Endodermal cell (in vitro differentiated cells): Measurements from ENCODE around the gene SDK1. TPM values are rescaled to one million over a fixed set of nuclear protein-coding genes. Genes with fewer than 3 reads are reported as not detected.
"Not testable (repeated sequence)": the region's sequence is repeated elsewhere in the genome, so short reads cannot be mapped to it uniquely, and the experiment has no call there.

Experiments used
- DNase-seq: peaks from one replicate; pipeline ENCODE4 v3.0.0-alpha.2; 2017
- H3K27ac ChIP-seq: 2 replicates; pipeline ENCODE4 v1.5.1; 2013; ENCODE audit warnings: mild to moderate bottlenecking, low read depth, low read length, moderate library complexity
- H3K27me3 ChIP-seq: 2 replicates; pipeline ENCODE4 v1.6.1; 2013; ENCODE audit warnings: mild to moderate bottlenecking, low read length, moderate library complexity; ENCODE audit not compliant: insufficient read depth, control insufficient read depth, poor library complexity, severe bottlenecking
- H3K36me3 ChIP-seq: 2 replicates; pipeline ENCODE4 v1.7.0; 2013; ENCODE audit warnings: mild to moderate bottlenecking, low read length, moderate library complexity; ENCODE audit not compliant: control insufficient read depth, insufficient read depth
- H3K4me1 ChIP-seq: one replicate; pipeline ENCODE4 v1.7.0; 2013; ENCODE audit warnings: low read length; ENCODE audit not compliant: control insufficient read depth, insufficient read depth
- H3K4me3 ChIP-seq: 2 replicates; pipeline ENCODE4 v1.5.1; 2013; ENCODE audit warnings: mild to moderate bottlenecking, low read length, moderate library complexity
- H3K9ac ChIP-seq: 2 replicates; pipeline ENCODE4 v1.6.1; 2013; ENCODE audit warnings: mild to moderate bottlenecking, low read length, moderate library complexity; ENCODE audit not compliant: poor library complexity, severe bottlenecking; ENCODE audit errors: extremely low read depth
- H3K9me3 ChIP-seq: 2 replicates; pipeline ENCODE4 v1.6.1; 2013; ENCODE audit warnings: mild to moderate bottlenecking, low read length, moderate library complexity; ENCODE audit not compliant: control insufficient read depth
- H3K27ac Mint-ChIP-seq: 2 replicates; pipeline ENCODE4 v1.8.0; 2020; ENCODE audit warnings: mixed read lengths
- H3K27me3 Mint-ChIP-seq: 2 replicates; pipeline ENCODE4 v1.8.0; 2021; ENCODE audit warnings: mild to moderate bottlenecking, mixed read lengths; ENCODE audit not compliant: insufficient read depth
- H3K36me3 Mint-ChIP-seq: 2 replicates; pipeline ENCODE4 v1.8.0; 2020; ENCODE audit warnings: low read depth, mixed read lengths
- H3K4me1 Mint-ChIP-seq: 2 replicates; pipeline ENCODE4 v1.8.0; 2020; ENCODE audit warnings: mixed read lengths
- H3K4me3 Mint-ChIP-seq: 2 replicates; pipeline ENCODE4 v1.8.0; 2020; ENCODE audit warnings: mild to moderate bottlenecking, moderate library complexity, mixed read lengths
- H3K9me3 Mint-ChIP-seq: 2 replicates; pipeline ENCODE4 v1.8.0; 2020; ENCODE audit warnings: mild to moderate bottlenecking, mixed read lengths
- CTCF ChIP-seq: fragments of 200-600 bp; sonication (generic); conservative IDR thresholded peaks from 2 replicates; pipeline ENCODE4 v1.5.0; 2021; ENCODE audit warnings: antibody characterized with exemption, mild to moderate bottlenecking
- WGBS, 2 experiments: methylation state at CpG; one replicate each; pipeline versions ENCODE4 v1.1.5 to v1.1.7; 2013; ENCODE audit warnings: missing lambda C conversion rate in 2 of 2, mixed read lengths in 1 of 2; ENCODE audit not compliant: insufficient coverage in 1 of 2, insufficient read length in 1 of 2; 5-methylcytosine and 5-hydroxymethylcytosine counted together
- total RNA-seq, 2 donors: library from RNA; stranded (reverse); fragmentation: NEBNext Ultra II Directional in 1 of 2; extraction: Animal tissue kit (Norgen Biotek cat#: 25700) in 1 of 2; gene quantifications; 2 replicates in 1 of 2; 3 replicates in 1 of 2; pipeline ENCODE4 v1.2.1, GENCODE V29; 2021

Gene SDK1
- total RNA-seq, 2 donors from 2014 or later = 22.7 to 23.1 TPM

GRCh38 chr7:3579638-3580219 lies 278.7 kb downstream of the SDK1 start:
- no peak for DNase-seq
- H3K4me3 ChIP-seq = peak overlapping the region; percentile 2
- peaks cover 37% of the 10 kb centered on the region for H3K36me3 Mint-ChIP-seq
- H3K36me3 ChIP-seq = no peaks in the 10 kb centered on the region
- H3K9ac ChIP-seq = no peak overlapping the region
- H3K27me3 ChIP-seq = no peaks in the 10 kb centered on the region
- H3K27me3 Mint-ChIP-seq = no peaks in the 10 kb centered on the region
- no peak overlapping the region for H3K4me3 Mint-ChIP-seq
- peaks cover 16% of the 10 kb centered on the region for H3K4me1 Mint-ChIP-seq
- peaks cover 55% of the 10 kb centered on the region for H3K9me3 Mint-ChIP-seq
- H3K4me1 ChIP-seq = no peaks in the 10 kb centered on the region
- H3K9me3 ChIP-seq = peaks cover 54% of the 10 kb centered on the region
- TF ChIP-seq CTCF = no peak
- 92% methylated on average over 1 of the region's 1 CpG; no CpG with 5 or more reads in 1 of the 2 experiments for WGBS, 2 experiments
- H3K27ac ChIP-seq = no peak overlapping the region
- no peak overlapping the region for H3K27ac Mint-ChIP-seq

- H3K27me3 ChIP-seq, H3K27me3 Mint-ChIP-seq, H3K4me3 Mint-ChIP-seq, H3K36me3 ChIP-seq, H3K9ac ChIP-seq, H3K4me3 ChIP-seq, H3K4me1 ChIP-seq, H3K27ac ChIP-seq, H3K27ac Mint-ChIP-seq, DNase-seq: not testable (repeated sequence)
- Mint-ChIP-seq H3K4me1 (peaks cover 16% of the 10 kb centered on the region), H3K9me3 (peaks cover 45% of the 10 kb centered on the region), H3K36me3 (peaks cover 31% of the 10 kb centered on the region)
- H3K9me3 ChIP-seq = peaks cover 39% of the 10 kb centered on the region
These were observed 281.1 kb downstream of the SDK1 start for GRCh38 chr7:3582145-3582544.

- Mint-ChIP-seq H3K27me3 (no peaks in the 10 kb centered on the region), H3K36me3 (peaks cover 5% of the 10 kb centered on the region), H3K9me3 (peaks cover 9% of the 10 kb centered on the region), H3K27ac (no peak overlapping the region), H3K4me3 (no peak overlapping the region), H3K4me1 (peaks cover 19% of the 10 kb centered on the region)
- WGBS, 2 experiments = 40 to 76% methylated on average over 4 of the region's 4 CpGs
- Histone ChIP-seq H3K9me3 (peaks cover 3% of the 10 kb centered on the region), H3K4me1 (peaks cover 4% of the 10 kb centered on the region), H3K4me3 (no peak overlapping the region), H3K27ac (no peak overlapping the region), H3K27me3 (no peaks in the 10 kb centered on the region), H3K36me3 (no peaks in the 10 kb centered on the region), H3K9ac (no peak overlapping the region)
- peak; percentile 68 for DNase-seq
- no peak for TF ChIP-seq CTCF
These were observed 284.8 kb downstream of the SDK1 start for GRCh38 chr7:3585826-3586225.

GRCh38 chr7:3588341-3588740 lies 287.3 kb downstream of the SDK1 start:
- Mint-ChIP-seq H3K36me3 (no peaks in the 10 kb centered on the region), H3K9me3 (no peaks in the 10 kb centered on the region), H3K4me1 (peaks cover 35% of the 10 kb centered on the region), H3K27me3 (no peaks in the 10 kb centered on the region), H3K27ac (no peak overlapping the region), H3K4me3 (no peak overlapping the region)
- Histone ChIP-seq H3K9me3 (peaks cover 3% of the 10 kb centered on the region), H3K4me1 (peaks cover 17% of the 10 kb centered on the region), H3K27ac (no peak overlapping the region), H3K4me3 (no peak overlapping the region), H3K9ac (no peak overlapping the region), H3K27me3 (no peaks in the 10 kb centered on the region), H3K36me3 (no peaks in the 10 kb centered on the region)
- no peak for DNase-seq
- TF ChIP-seq CTCF = no peak
- WGBS, 2 experiments = 89 to 100% methylated on average over 2 to 3 of the region's 3 CpGs
